Cardiac muscle cell (in vitro differentiated cells and primary cell): ENCODE results near the gene SLC39A11. TPM values are rescaled to one million over a fixed set of nuclear protein-coding genes. Genes with fewer than 3 reads are reported as not detected.
A peak's percentile ranks its signal among the peaks of the same experiment; 100 is the strongest.

Experiments used
- DNase-seq, 2 donors: peaks; one replicate each; pipeline versions ENCODE4 v3.0.0 to v3.0.0-alpha.2; 2010 to 2017; ENCODE audit warnings: low read depth in 1 of 2, low spot score in 1 of 2
- H3K27ac ChIP-seq: fragments of 200-600 bp; sonication (generic); 2 replicates; pipeline ENCODE4 v1.5.1; 2016
- H3K27me3 ChIP-seq: fragments of 200-600 bp; sonication (generic); 2 replicates; pipeline ENCODE4 v1.6.0; 2016; ENCODE audit warnings: control low read depth
- H3K36me3 ChIP-seq: fragments of 200-600 bp; sonication (generic); 2 replicates; pipeline ENCODE4 v1.5.1; 2016; ENCODE audit warnings: control low read depth
- H3K4me1 ChIP-seq: fragments of 200-600 bp; sonication (generic); 2 replicates; pipeline ENCODE4 v1.8.1; 2017; ENCODE audit warnings: low read depth, mild to moderate bottlenecking, mixed run types
- H3K4me3 ChIP-seq: fragments of 200-600 bp; sonication (generic); 2 replicates; pipeline ENCODE4 v1.5.1; 2016; ENCODE audit warnings: mild to moderate bottlenecking
- H3K9me3 ChIP-seq: fragments of 200-600 bp; sonication (generic); 2 replicates; pipeline ENCODE4 v1.5.1; 2017; ENCODE audit warnings: low read depth, mild to moderate bottlenecking, control low read depth
- CTCF ChIP-seq: IDR thresholded peaks from 2 replicates; pipeline ENCODE4 v1.5.1; 2012; ENCODE audit warnings: low read depth, mild to moderate bottlenecking, low read length
- polyA plus RNA-seq: library from polyadenylated mRNA; unstranded; fragments of >200 nt; fragmentation: Nextera tagmentation; extraction: Ambion mirVana; gene quantifications from 2 replicates; pipeline ENCODE4 v1.2.1, GENCODE V29; 2016
- total RNA-seq: library from RNA; depleted of rRNA; stranded (reverse); fragments of >200 nt; gene quantifications from 2 replicates; pipeline ENCODE4 v1.2.3, GENCODE V29; 2016

SLC39A11 gene
- total and polyA plus RNA-seq, 2 experiments from 2014 or later: 5.9 to 11.7 TPM

- Histone ChIP-seq H3K4me3 (no peak overlapping the region), H3K9me3 (no peaks in the 10 kb centered on the region), H3K36me3 (no peaks in the 10 kb centered on the region), H3K4me1 (no peaks in the 10 kb centered on the region), H3K27me3 (no peaks in the 10 kb centered on the region), H3K27ac (no peak overlapping the region)
- no peak for DNase-seq
- TF ChIP-seq CTCF: no peak
Observed at GRCh38 chr17:72946696-72947095, 145.8 kb downstream of the SLC39A11 start.

- no peak for DNase-seq
- H3K36me3 ChIP-seq: no peaks in the 10 kb centered on the region
- H3K27me3 ChIP-seq: no peaks in the 10 kb centered on the region
- no peak overlapping the region for H3K27ac ChIP-seq
- H3K9me3 ChIP-seq: no peaks in the 10 kb centered on the region
- H3K4me1 ChIP-seq: no peaks in the 10 kb centered on the region
- H3K4me3 ChIP-seq: no peak overlapping the region
- TF ChIP-seq CTCF: no peak
Observed at GRCh38 chr17:72946156-72946555, 146.3 kb downstream of the SLC39A11 start.

- Histone ChIP-seq H3K27ac (no peak overlapping the region), H3K4me1 (no peaks in the 10 kb centered on the region), H3K9me3 (no peaks in the 10 kb centered on the region), H3K36me3 (no peaks in the 10 kb centered on the region), H3K4me3 (no peak overlapping the region), H3K27me3 (no peaks in the 10 kb centered on the region)
- TF ChIP-seq CTCF: no peak
- DNase-seq: no peak
Observed at GRCh38 chr17:72945473-72945872, 147.0 kb downstream of the SLC39A11 start.

- Histone ChIP-seq H3K4me3 (no peak overlapping the region), H3K27ac (no peak overlapping the region), H3K4me1 (no peaks in the 10 kb centered on the region), H3K9me3 (no peaks in the 10 kb centered on the region), H3K36me3 (no peaks in the 10 kb centered on the region), H3K27me3 (no peaks in the 10 kb centered on the region)
- no peak for DNase-seq
- TF ChIP-seq CTCF: no peak
Observed at GRCh38 chr17:72943826-72944689, 148.4 kb downstream of the SLC39A11 start.

DNA sequence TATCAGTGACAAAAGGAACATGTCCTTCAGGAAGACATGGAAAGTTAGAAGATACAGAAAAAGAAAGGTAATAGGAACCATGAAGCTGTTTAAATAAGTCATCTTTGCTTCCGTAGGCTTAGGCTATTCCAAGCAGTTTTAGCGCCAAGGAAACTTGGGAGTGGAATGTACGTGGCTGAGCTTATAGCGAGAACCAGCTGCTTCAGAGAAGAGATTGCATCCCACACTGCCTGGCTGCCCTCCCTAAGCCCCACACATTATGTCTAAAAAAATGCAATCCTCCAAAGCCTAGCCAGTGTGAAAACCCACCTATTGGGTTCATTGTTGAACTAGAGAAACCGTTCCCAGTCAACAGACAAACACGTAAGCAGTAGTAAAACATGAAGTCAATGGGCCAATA lies 149.9 kb downstream of the SLC39A11 start:
- DNase-seq: peak in 1 of 2 donors; percentile 24
- Histone ChIP-seq H3K36me3 (no peaks in the 10 kb centered on the region), H3K4me1 (no peaks in the 10 kb centered on the region), H3K9me3 (no peaks in the 10 kb centered on the region), H3K27ac (no peak overlapping the region), H3K27me3 (no peaks in the 10 kb centered on the region), H3K4me3 (no peak overlapping the region)
- no peak for TF ChIP-seq CTCF
